HG03159 (cell line): ENCODE measurements around the gene ZNF705A.
"Not testable (repeated sequence)": the region's sequence is repeated elsewhere in the genome, so short reads cannot be mapped to it uniquely, and the experiment has no call there.

Source experiments
- ATAC-seq: cut with Tn5 transposase; IDR thresholded peaks from one replicate; pipeline ENCODE4 v1.9.1; 2021; ENCODE audit warnings: mild to moderate bottlenecking, moderate library complexity; ENCODE audit not compliant: unreplicated experiment

Gene ZNF705A

DNA sequence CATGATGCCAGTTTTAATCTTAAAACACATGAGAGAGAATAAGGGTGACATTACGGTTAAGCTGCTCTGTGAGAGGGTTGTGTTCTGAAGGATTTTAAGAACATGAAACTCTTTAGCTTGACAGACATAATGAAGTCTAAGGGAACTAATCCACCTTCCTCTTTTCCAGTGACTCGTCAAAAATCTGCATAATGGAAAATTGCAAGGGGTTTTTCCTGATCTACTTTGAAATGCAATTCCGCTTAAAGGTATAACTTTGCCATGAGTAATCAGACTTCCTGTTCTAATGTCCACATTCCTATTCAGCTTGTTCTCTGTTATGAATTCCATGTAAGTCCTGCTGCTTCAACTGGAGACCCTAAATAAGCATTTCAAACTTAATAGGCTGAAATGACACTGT lies at the start of gene ZNF705A:
ZNF705A (plus strand) TSS at position 171 of the 400 bp plus-strand sequence. CDS start 15,611 bp downstream, outside the sequence.
- ATAC-seq, result no peak

- no peak for ATAC-seq
Measured at GRCh38 chr12:8108808-8109398, 47.9 kb upstream of the ZNF705A start.

DNA sequence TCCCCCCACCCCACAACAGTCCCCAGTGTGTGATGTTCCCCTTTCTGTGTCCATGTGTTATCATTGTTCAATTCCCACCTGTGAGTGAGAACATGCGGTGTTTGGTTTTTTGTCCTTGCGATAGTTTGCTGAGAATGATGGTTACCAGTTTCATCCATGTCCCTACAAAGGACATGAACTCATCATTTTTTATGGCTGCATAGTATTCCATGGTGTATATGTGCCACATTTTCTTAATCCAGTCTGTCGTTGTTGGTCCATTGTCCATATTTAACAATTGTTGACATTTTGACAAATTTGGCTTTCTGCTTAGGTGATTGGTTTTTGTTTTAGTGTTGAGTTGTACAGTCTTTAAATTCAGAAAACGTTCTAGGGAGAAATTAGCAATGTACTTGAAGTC lies 43.7 kb upstream of the ZNF705A start:
- ATAC-seq, result not testable (repeated sequence)

DNA sequence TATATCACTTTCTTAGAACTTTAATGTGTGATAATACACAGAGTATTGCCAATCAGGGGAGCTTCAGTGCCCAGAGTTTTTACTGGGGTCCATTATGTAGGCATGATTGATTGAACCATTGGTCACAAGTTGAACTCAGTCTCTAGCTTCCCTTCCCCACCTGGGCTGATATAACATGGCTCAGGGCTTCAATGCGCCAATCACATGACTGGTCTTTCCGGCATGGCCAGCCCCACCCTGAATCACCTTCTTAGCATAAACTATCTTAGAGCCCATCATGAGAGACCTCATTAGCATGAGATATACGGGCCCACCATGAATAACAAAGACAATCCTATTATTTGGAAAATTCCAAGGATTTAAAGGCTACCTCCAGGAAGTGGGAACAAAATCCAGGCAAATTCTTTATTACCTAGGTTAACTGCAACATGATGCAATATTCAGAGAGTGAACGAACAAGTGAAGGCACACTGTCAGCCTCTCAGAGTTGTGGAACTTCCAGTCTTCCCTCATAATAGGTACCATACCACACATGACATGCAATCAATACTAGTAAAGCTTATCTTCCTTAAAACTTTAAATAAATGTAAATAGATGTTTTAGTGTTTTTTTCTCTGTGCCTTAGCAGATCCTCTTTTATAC lies 36.6 kb upstream of the ZNF705A start:
- no peak for ATAC-seq

DNA sequence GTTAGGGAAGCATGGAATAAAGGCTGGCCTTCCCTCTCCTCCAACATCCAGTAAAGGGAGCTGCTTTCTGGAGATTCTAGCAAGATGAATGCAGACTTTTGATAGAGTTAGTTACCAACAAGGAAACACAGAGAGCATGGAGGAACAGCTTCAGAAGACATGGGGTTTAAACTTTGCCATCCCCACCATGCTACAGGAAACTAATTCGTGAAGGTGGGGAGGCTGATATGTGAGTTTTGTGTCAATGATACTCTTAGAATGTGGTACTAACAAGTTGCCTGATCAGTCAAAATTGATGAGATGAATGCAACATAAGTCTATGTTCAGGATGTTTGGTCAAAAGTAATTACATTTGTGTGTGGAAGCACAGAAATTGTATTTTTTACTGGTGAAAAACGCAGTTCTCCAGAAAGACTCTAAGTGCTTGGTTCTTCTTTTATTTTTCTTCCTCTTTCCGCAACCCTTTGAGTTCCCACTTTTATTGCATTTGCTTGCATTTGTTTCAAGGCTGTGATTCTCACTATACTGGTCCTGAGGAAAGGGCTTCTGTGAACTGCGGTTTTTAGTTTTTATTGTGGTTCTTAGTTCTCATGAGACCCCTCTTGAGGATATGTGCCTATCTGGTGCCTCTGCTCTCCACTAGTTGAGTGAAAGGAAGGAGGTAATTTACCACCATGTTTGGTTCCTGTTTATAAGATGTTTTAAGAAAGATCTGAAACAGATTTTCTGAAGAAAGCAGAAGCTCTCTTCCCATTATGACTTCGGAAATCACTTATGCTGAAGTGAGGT lies 33.5 kb upstream of the ZNF705A start, which contains the start of gene CLEC4A:
CLEC4A (plus strand) TSS at position 494 of the 789 bp plus-strand sequence; CDS start at position 756, 262 bp downstream.
- no peak for ATAC-seq

DNA sequence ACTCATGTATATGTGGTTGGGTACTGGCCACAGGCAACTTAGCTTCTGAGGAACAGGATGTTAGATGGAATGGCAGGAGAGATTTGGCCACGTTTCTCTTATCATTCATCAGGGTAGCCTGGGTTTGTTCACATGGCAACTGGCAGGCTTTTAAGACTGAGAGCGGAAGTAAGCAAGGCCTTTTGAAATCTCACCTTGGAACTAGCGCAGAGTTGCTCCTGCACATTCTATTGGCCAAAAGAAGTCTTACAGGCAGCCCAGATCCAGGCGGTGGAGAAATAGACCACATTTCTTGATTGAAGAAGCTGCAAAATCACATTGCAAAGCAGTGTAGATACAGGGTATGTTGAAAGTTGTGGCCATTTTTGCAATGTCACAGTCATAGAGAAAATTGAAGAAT lies 29.7 kb upstream of the ZNF705A start:
- ATAC-seq, result no peak

DNA sequence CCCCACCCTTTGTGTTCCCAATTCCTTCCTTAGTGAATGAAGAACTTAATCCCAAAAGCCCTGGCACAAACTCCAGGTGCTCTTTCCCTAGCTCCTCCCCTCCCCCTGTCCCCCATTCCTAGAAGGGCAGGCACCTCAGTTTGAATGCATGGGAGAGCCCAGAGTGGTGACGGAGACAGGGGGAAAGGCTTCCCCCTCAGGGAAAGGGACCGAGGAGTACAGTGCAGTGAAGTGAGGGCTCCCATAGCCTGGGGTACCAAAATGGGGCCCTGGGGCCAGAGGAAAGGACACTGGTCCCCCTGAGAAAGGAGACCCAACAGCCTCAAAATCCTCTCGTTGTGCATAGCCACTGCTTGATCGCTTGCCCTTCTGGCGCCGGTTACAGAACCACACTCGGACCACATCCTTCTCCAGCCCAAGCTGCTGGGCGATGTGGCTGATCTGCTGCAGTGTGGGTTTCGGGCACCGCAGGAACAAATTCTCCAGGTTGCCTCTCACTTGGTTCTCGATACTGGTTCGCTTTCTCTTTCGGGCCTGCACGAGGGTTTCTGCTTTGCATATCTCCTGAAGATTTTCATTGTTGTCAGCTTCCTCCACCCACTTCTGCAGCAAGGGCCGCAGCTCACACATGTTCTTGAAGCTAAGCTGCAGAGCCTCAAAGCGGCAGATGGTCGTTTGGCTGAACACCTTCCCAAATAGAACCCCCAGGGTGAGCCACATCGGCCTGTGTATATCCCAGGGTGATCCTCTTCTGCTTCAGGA lies 23.0 kb upstream of the ZNF705A start:
- not testable (repeated sequence) for ATAC-seq

GRCh38 chr12:8134398-8134930 lies 22.4 kb upstream of the ZNF705A start:
- ATAC-seq, result not testable (repeated sequence)

DNA sequence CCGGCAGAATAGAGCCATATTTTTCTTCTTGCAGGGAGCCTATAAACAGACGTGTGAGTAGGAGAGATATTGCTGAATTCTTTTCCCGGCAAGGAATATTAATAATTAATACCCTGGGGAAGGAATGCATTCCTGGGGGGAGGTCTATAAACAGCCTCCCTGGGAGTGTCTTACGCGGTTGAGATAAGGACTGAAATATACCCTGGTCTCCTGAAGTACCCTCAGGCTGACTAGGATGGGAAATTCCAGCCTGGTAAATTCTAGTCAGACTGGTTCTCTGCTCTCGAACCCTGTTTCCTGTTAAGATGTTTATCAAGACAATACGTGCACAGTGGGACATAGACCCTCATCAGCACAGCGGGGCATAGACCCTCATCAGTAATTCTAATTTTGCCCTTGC lies 15.2 kb upstream of the ZNF705A start:
- ATAC-seq, result not testable (repeated sequence)

DNA sequence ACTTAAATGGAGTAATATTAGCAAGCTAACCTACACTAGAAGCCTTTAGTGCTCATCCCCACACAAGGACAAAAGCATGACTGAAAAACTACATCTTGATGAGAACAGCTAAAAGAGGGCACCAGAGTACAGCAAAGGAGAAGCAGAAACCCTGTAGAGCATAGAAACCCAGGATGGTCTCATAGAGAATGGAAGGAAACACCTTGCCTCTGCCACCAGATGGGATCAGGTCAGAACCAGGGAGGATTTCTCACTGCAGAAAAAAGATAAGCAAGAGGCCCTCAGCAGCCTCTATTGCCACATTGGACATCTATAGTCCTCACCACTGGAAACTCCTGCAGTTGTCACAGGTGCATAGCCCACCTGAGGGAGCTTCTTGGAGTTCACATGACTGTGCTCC lies 13.6 kb upstream of the ZNF705A start:
- no peak for ATAC-seq

DNA sequence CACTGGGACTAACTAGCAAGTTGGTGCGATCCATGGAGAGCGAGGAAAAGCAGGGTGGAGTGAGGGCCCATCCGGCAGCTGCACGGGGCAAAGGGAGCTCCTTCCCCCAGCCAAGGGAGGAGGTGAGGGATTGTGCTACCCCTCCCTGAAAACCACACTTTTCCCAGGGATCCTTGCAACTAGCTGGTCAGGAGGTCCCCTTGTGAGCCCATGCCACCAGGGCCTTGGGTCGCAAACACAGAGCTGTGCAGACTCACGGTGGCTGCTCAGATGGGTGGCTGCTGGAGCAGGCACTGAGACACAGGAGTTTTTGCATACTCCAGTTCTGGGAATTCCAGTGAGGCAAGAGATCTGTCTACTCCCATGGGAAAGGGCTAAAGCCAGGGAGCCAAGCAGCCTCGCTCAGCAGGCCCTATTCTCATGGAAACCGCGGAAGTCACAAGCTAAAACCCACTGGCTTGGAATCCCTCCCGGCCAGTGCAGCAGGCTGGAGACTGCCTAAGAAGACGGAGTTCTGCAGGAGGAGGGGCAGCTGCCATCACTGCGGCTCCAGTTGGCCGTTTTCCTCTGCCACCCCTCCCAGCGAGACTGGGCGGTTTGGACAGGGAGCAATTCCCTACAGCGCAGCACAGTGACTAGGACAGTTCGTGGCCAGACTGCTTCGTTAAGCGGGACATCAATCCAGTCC lies 10.9 kb upstream of the ZNF705A start:
- no peak for ATAC-seq

- ATAC-seq, result no peak
Measured at GRCh38 chr12:8146442-8146771, 10.4 kb upstream of the ZNF705A start.

- ATAC-seq, result no peak
Measured at GRCh38 chr12:8154526-8154925, 2.3 kb upstream of the ZNF705A start.

DNA sequence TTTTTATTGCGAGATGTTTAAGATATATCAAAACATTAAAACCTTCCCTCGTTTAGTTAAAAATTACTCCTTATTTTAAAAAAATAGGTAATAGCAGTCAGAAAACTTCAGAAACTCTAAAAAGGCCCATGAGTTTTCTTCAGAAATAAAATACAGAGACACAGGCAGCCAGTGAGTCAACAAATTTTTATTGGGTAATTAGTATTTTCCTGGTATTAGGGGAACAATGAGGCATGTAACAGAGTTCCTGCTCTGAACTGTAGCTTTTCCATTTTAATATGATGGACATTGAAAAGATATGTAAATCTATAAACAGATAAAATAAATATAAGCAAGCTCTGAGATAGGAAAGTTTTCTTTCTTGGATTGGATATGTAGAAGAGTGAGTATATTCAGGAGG lies 399 bp upstream of the ZNF705A start:
- no peak for ATAC-seq

- no peak for ATAC-seq
Measured at GRCh38 chr12:8157484-8158198, 826 bp downstream of the ZNF705A start.

GRCh38 chr12:8172911-8173310 lies 16.1 kb downstream of the ZNF705A start:
- not testable (repeated sequence) for ATAC-seq

DNA sequence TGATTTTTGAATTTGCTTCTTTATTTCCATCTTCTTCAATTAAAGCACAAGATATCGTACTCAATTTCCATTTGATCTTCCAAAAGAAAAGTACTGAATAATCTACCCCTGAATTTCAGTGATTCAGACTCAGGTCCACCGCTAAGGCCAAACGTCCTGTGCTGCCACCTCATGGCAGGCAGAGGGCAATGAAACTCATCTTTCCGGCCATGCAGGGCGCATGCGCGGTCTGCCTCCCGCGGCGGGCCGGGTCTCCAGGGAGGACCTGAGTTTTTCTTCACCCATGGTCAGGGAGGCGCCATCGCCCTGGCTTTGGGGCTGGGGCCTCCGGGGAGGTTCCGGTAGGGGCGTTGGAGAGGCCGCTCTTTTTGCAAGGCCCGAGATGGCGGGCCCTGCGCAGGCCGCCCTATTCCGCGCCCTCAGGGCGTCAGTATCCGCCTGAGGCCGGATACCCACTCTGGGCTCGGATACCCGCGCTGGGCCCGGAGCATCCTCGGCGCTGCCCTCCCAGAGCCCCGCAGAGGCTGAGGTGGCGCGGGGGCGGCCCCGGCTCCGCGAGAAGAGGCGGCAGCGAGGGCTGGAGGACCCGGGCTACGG lies 23.3 kb downstream of the ZNF705A start:
- not testable (repeated sequence) for ATAC-seq

DNA sequence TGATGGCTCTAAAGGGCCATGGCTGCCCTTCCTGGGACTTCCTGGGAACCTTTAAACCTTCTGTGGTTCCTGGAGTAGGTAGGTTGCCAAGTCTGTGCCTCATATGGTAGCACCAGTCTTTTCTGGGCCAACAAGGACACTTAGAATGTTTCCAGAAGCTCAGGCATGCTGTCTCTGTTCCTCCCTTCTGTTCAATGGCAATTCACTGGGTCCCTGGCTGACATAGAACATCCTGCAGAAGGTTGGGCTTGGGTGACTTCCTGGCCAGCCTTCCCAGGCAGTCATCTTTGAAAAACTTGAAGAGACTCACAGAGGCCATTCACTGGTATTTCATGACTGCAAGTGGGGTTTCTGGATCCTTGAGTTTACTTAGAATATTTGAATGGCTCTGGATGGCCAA lies 24.5 kb downstream of the ZNF705A start:
- ATAC-seq, result not testable (repeated sequence)

GRCh38 chr12:8182923-8183322 lies 26.1 kb downstream of the ZNF705A start:
- ATAC-seq, result not testable (repeated sequence)
